H4 (cell line): Measurements from ENCODE around the gene RIPK1. TPM values are rescaled to one million over a fixed set of nuclear protein-coding genes. Genes with fewer than 3 reads are reported as not detected.

Source experiments
- DNase-seq: peaks from one replicate; pipeline ENCODE4 v3.0.0-alpha.2; 2015; ENCODE audit warnings: low spot score
- total RNA-seq: library from RNA; depleted of rRNA; stranded (reverse); fragments of >200 nt; shearing (Covaris generic); gene quantifications from 2 replicates; pipeline ENCODE4 v1.2.3, GENCODE V29; 2014; rRNA removed

The RIPK1 gene
- total RNA-seq, 1 experiment from 2014 or later = 14.2 TPM

DNA sequence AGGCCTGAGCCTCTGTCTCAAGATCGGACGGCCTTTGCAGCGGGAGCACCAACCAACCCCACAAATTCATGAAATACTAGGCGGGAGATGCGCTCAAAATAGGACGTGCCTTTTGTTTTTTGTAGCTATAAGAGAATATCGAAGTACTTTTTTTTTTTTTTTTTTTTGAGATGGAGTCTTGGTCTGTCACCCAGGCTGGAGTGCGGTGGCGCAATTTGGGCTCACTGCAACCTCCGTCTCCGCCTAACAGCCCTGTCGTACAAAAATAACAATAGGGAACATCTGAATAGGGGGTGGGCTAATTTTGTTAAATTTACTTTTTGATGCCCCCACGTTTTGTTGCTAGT is 94.9 kb downstream of the RIPK1 start:
- no peak for DNase-seq

DNA sequence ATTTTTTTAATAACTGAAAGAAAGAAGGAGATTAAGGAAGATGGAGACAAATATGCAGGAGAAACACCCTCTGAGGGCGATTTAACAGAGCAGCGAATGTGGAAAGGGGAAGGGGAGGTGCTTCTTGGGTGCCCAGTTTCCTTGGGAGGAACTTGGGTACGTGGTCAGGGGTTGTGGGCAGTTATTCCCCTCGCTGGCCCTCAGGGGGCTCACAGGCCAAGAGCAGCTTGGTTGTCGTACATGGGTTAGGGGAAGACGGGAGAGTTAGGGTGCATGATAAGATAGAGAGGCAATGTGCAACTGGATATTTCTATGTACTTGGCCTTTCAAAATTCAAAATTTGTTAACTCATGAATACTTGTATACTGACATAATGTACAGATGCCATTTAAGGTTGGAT is 96.1 kb downstream of the RIPK1 start:
- no peak for DNase-seq

Other genes starting within 250 kb of the RIPK1 start
- 26.9 and 38.9 TPM in 2 replicates for gene SERPINB1, start 226.6 kb upstream of the RIPK1 start, total RNA-seq
- not detected in 2 replicates for gene SERPINB9, start 165.2 kb upstream of the RIPK1 start, total RNA-seq
- 107 and 115 TPM in 2 replicates for gene SERPINB6, start 96.9 kb upstream of the RIPK1 start, total RNA-seq
- 119 and 124 TPM in 2 replicates for gene NQO2, start 68.6 kb upstream of the RIPK1 start, total RNA-seq
- 19.0 and 21.6 TPM in 2 replicates for gene BPHL, start 50.2 kb downstream of the RIPK1 start, total RNA-seq
- 46.3 and 49.0 TPM in 2 replicates for gene TUBB2A, start 89.0 kb downstream of the RIPK1 start, total RNA-seq
- gene TUBB2B, start 159.2 kb downstream of the RIPK1 start, total RNA-seq = 5.1 and 6.6 TPM in 2 replicates
- 24.2 and 24.5 TPM in 2 replicates for gene PSMG4, start 190.5 kb downstream of the RIPK1 start, total RNA-seq